ENCODE measurements around the gene HRAS. TPM values are rescaled to one million over a fixed set of nuclear protein-coding genes. Genes with fewer than 3 reads are reported as not detected.

The HRAS gene
- total and polyA plus RNA-seq, 2 of the 13 experiments (the other 11 are each of a cell fraction or from before 2014, with no cell fraction given), result 32.9 to 50.0 TPM

DNA sequence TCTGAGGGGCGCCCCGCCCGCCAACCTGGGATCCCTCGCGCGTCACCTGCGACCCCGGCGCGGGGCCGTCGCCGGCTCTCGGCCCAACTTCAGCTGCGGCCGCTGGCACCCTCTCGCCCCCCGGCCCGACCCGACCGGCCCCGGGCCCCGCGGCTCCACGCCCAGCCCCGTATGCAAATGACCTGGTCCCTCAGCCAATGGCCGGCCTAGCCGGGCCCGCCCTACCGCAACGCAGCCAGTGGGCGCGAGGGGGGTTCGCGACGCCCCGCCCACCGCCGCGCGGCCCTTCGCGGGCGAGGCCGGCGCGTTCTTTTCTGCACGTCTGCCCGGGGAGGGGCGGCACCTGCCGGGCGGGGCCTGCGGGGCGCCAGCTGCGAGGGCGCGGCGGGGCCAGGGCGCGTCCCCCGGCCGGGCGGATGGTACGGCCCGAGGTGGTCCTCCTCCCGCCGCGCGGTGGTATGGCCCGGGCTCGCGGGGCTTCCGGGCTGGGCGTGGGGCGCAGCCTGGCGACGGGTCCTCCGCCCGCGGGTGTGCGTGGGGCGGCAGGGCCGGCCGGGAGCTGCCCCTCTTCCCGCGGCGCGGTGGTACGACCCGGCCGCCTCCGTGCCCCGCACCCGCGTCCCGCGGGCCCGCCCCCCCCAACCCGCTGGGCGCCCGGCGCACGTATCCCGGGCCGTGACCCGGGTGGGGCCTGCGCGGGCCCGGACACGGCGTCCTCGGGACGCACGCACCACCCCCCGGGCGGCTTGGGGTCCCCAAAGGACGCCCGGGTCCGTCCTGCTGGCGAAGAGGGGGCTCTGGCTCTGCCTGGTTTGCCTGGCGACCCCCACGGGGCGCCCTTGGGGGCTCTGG lies 33.2 kb upstream of the HRAS start (continued):
- TF ChIP-seq, protein P1, sequence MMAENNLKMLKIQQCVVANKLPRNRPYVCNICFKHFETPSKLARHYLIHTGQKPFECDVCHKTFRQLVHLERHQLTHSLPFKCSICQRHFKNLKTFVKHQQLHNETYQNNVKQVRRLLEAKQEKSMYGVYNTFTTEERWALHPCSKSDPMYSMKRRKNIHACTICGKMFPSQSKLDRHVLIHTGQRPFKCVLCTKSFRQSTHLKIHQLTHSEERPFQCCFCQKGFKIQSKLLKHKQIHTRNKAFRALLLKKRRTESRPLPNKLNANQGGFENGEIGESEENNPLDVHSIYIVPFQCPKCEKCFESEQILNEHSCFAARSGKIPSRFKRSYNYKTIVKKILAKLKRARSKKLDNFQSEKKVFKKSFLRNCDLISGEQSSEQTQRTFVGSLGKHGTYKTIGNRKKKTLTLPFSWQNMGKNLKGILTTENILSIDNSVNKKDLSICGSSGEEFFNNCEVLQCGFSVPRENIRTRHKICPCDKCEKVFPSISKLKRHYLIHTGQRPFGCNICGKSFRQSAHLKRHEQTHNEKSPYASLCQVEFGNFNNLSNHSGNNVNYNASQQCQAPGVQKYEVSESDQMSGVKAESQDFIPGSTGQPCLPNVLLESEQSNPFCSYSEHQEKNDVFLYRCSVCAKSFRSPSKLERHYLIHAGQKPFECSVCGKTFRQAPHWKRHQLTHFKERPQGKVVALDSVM (CRISPR knock-in tag; IDR thresholded peaks at IDR 0.05), result 0 out of 2 replicates have a peak, but pooled peaks have one; percentile 4

DNA sequence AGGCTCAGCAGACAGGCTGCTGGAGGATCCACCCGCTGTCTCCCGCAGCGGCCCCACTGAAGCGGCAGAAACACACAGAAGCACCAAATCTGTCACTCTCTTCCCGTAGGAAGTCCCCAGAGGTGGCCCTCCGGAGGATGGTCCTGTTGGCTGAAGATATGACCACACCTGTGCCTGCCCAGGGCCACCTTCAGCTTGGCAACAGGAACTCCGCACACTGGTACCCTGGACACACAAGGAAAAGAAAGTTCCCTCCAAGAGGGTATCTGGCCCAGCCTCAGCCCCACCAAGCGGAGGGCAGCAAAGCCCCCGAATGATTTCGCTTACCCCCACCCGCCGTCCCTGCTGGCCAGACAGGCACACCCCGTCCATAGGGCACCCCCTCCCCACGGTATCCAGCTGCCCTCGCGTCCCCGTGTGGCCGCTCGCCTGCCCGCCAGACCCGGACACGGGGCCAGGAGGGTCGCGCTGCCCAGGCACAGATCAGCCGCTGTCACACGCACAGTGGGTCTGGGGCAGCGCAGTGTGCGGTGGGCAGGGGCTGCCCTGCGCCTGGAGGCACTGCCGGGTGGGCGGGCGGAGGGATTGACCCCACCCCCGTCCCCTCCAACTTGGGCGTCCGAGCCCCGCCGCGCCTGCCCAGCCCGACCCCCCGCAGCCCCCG lies 32.4 kb upstream of the HRAS start:
- Histone ChIP-seq H3K27me3 (ENCODE audit: control insufficient read depth in 1 of 2, insufficient read depth in 2 of 2, low read length in 2 of 2) (no peaks in the 10 kb centered on the region; a peak in 2 of 5 replicates), H3K9me3 (ENCODE audit: low read length) (no peaks in the 10 kb centered on the region), H3K4me1 (ENCODE audit: insufficient read depth, low read length) (peaks cover 68% of the 10 kb centered on the region), H3K79me2 (ENCODE audit: insufficient read depth, low read length) (peaks cover 16% of the 10 kb centered on the region), H3K36me3 (replicated peaks in 1 of 2; ENCODE audit: control insufficient read depth in 1 of 2, insufficient read depth in 2 of 2, low read length in 2 of 2) (peaks cover 0 to 2% of the 10 kb centered on the region in 2 experiments; a peak in 3 of 5 replicates), H2AFZ (ENCODE audit: low read length) (no peak overlapping the region), H3K4me2 (ENCODE audit: low read depth, low read length) (peak overlapping the region; percentile 80), H4K20me1 (ENCODE audit: insufficient read depth, low read length) (peaks cover 25% of the 10 kb centered on the region; the same call in 1 of the 2 replicates), H3K4me3 (replicated peaks in 1 of 3; ENCODE audit: insufficient read depth in 1 of 3, low read depth in 2 of 3, low read length in 3 of 3) (peak overlapping the region; percentile 75 to 97 (median 96)), H3K27ac (ENCODE audit: extremely low read length, insufficient read depth, low read length) (peak overlapping the region; percentile 3), H3K9ac (ENCODE audit: insufficient read depth, low read depth, low read length) (peak overlapping the region; percentile 75)
- in situ Hi-C loops (cut with HindIII; ENCODE audit: extremely low pct_ligation_motif_present, low pct_unique_long_range_greater_than_20kb) (no loop called here), intact Hi-C loops (cut with micrococcal nuclease; ENCODE audit: unreplicated experiment) (no loop called here)
- WGBS (ENCODE audit: low lambda C conversion rate), result 14% methylated on average over 8 of the region's 41 CpGs
- DNase-seq (ENCODE audit: low spot score), result no peak
- ATAC-seq, result peak; percentile 20
- FAIRE-seq, result no peak
- TSS peak; percentile 65 for BruUV-seq (replicated peaks)
- CTCF ChIA-PET (ENCODE audit: low intra/inter-chr PET ratio, low total read pairs), result no interaction called here
- POLR2A ChIA-PET, result interaction anchor here (0.8 to 2.9 kb wide), 6 partner anchors 8 to 139 kb away, joined by 3 to 18 read pairs (median 4); partner anchors contain the start of genes HRAS, LMNTD2 and RNH1
- TF ChIP-seq ZNF451 (CRISPR knock-in tag; IDR thresholded peaks at IDR 0.05) (no peak; the same call in 1 of the 2 replicates), KDM2A (CRISPR knock-in tag; IDR thresholded peaks at IDR 0.05; ENCODE audit: borderline replicate concordance, low read depth) (peak; percentile 38; the same call in 1 of the 2 replicates), MYC (CRISPR knock-in tag; IDR thresholded peaks at IDR 0.05; ENCODE audit: borderline replicate concordance) (peak; percentile 40), CHCHD3 (CRISPR knock-in tag; IDR thresholded peaks at IDR 0.05) (0 out of 2 replicates have a peak, but pooled peaks have one; percentile 55), ZNF343 (CRISPR knock-in tag; IDR thresholded peaks at IDR 0.05) (0 out of 2 replicates have a peak, but pooled peaks have one; percentile 10), MIER3 (CRISPR knock-in tag; IDR thresholded peaks at IDR 0.05; ENCODE audit: borderline replicate concordance) (0 out of 2 replicates have a peak, but pooled peaks have one; percentile 23), RBFOX2 (IDR thresholded peaks at IDR 0.05; ENCODE audit: low read depth, low read length) (peak; percentile 60), ZSCAN21 (CRISPR knock-in tag; IDR thresholded peaks at IDR 0.05; ENCODE audit: borderline replicate concordance) (0 out of 2 replicates have a peak, but pooled peaks have one; percentile 38), CCDC6 (CRISPR knock-in tag; IDR thresholded peaks at IDR 0.05) (0 out of 2 replicates have a peak, but pooled peaks have one; percentile 8)
- TF ChIP-seq, protein P2, sequence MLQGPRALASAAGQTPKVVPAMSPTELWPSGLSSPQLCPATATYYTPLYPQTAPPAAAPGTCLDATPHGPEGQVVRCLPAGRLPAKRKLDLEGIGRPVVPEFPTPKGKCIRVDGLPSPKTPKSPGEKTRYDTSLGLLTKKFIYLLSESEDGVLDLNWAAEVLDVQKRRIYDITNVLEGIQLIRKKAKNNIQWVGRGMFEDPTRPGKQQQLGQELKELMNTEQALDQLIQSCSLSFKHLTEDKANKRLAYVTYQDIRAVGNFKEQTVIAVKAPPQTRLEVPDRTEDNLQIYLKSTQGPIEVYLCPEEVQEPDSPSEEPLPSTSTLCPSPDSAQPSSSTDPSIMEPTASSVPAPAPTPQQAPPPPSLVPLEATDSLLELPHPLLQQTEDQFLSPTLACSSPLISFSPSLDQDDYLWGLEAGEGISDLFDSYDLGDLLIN (CRISPR knock-in tag; IDR thresholded peaks at IDR 0.05; ENCODE audit: borderline replicate concordance), result no peak; the same call in 1 of the 2 replicates
- TF ChIP-seq, protein P3, sequence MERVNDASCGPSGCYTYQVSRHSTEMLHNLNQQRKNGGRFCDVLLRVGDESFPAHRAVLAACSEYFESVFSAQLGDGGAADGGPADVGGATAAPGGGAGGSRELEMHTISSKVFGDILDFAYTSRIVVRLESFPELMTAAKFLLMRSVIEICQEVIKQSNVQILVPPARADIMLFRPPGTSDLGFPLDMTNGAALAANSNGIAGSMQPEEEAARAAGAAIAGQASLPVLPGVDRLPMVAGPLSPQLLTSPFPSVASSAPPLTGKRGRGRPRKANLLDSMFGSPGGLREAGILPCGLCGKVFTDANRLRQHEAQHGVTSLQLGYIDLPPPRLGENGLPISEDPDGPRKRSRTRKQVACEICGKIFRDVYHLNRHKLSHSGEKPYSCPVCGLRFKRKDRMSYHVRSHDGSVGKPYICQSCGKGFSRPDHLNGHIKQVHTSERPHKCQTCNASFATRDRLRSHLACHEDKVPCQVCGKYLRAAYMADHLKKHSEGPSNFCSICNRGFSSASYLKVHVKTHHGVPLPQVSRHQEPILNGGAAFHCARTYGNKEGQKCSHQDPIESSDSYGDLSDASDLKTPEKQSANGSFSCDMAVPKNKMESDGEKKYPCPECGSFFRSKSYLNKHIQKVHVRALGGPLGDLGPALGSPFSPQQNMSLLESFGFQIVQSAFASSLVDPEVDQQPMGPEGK (CRISPR knock-in tag; IDR thresholded peaks at IDR 0.05), result 0 out of 2 replicates have a peak, but pooled peaks have one; percentile 12
- TF ChIP-seq, protein P4, sequence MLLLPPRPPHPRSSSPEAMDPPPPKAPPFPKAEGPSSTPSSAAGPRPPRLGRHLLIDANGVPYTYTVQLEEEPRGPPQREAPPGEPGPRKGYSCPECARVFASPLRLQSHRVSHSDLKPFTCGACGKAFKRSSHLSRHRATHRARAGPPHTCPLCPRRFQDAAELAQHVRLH (CRISPR knock-in tag; IDR thresholded peaks at IDR 0.05; ENCODE audit: borderline replicate concordance, low read depth), result peak; percentile 12; the same call in 1 of the 2 replicates
